Measurements from ENCODE around the gene GRHPR.
"Not testable (repeated sequence)": the region's sequence is repeated elsewhere in the genome, so short reads cannot be mapped to it uniquely, and the experiment has no call there.

GRHPR gene

DNA sequence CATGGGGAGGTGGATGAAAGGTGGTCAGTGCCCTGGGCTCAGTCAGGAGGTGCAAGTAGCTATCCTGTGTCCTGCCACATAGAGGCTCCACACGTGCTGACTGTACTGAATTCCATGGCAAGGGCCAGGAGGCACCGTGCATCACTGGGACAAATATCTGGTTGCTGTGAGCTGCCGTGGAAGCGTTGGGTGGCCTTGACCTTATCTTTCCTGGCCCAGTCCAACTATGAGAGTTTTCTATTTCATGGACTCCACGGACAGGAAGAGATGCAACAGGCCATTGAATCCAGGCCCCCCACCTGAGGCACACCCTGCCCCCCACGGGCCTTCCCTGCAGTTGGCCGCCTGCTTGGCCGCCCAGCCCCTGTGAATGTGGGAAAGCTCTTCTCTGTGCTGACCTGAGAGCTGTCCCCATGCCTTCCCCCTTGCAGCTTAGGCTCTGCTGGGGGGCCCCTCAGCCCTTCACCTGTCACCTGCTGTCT, 1.7 kb downstream of the GRHPR start:
- DNase-seq, result no peak

- no peak for DNase-seq
These were observed 2.3 kb downstream of the GRHPR start for GRCh38 chr9:37424686-37425297.

- peak in 1 of 2 experiments; percentile 48 for DNase-seq
These were observed 2.8 kb downstream of the GRHPR start for GRCh38 chr9:37425298-37425752.

GRCh38 chr9:37426431-37426830, 3.9 kb downstream of the GRHPR start:
- DNase-seq, result not testable (repeated sequence)

GRCh38 chr9:37426846-37427245, 4.3 kb downstream of the GRHPR start:
- peak; percentile 55 to 58 for DNase-seq

DNA sequence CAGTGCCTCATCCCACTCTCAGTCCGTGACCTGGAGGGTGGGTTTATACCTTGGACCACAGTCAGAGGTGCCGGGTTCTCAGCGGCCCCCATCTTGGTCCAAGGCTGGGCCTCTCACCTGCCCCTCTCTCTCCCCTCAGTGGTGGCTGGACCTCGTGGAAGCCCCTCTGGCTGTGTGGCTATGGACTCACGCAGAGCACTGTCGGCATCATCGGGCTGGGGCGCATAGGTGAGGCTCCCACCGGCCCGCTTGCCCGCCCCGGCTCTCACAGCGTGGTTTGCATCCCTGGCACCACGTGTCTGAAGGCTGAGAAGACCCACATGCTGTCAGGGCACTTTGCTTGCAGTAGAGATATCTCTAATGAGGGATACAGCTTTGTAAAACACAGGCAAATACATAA, 5.8 kb downstream of the GRHPR start:
- no peak for DNase-seq

DNA sequence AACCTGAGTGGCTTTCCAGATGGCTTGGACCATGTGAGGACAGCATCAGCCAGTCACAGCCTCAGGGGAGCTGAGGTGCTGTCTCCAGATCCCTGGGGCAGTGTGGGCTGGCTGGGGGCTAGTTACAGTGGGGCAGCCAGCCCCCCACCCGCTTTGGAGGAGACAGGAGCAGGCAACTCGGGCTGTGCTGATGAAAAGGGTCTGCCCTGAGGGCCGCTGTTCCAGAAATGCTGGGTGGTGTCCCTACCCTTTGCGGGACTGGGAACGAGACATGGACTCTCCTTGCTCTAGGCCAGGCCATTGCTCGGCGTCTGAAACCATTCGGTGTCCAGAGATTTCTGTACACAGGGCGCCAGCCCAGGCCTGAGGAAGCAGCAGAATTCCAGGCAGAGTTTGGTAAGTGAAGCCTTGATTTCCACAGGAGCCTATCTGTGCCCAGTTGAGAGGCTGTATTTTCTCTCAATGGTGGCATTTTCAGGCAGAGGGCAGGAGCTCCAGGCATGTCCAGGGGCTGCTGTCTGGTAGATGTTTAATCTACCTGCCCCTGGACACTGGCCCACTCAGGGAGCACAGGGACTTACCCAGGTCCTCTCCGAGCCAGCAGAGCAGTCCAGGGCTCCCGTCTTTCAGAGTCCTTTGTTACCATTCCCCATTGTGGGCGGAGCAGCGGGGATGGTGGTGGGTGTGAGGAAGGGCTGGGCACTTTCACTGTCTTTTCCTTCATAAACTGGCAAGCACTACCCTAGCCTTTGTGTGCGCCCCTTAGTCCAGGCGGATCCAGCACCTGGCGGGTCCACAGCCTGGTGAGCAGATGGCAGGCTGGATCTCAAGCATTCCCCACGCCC, 7.2 kb downstream of the GRHPR start:
- DNase-seq, result no peak

DNA sequence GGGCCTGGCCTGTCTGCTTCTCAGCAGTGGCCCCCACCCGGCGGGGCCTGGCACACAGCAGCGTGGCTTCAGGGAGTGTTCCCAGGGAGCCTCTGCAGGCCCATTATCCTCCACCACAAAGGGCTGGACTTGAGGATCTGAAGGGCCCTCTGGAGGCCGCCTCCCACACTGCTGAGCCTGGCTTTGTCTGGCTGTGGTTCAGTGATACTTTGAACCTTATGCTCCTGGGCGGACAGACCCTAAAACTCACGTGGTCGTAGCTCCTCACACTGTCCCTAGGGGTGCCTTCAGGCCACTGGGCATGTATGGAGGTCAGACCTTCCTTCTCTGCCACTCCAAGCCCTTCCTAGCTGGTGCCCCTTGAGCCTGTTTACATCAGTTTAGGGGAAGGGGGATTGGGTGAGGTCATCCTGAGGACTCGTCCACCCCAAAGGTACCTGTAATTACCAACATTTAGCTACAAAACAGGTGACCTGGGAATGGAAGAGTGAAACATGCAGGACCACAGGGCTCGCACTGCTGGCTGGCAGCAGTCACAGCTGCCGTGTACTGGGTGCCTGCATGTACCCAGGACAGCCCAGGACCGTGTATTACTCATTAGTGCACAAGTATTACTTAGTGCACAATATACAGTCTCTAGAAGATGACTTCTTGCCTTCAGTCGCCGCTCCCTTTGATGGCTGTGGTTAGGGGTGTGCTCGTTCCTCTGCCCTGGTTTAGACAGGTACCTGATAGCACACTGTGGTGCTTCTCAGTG, 8.5 kb downstream of the GRHPR start:
- DNase-seq, result peak in 1 of 2 experiments; percentile 6

DNA sequence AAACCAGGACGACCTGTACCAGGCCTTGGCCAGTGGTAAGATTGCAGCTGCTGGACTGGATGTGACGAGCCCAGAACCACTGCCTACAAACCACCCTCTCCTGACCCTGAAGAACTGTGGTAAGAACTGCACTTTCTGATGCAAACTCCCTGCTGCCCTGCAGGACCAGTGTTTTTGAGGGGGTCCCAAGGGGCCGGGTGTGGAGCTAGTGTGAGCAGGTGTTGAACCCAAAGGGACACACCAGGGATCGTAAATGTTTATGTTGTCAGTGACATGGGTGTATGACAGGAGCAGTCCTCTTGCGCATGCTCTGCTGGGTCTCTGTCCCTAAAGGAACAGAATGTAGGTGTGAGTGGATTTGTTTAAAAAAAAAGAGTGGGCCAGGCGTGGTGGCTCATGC, 9.5 kb downstream of the GRHPR start:
- DNase-seq, result no peak

DNA sequence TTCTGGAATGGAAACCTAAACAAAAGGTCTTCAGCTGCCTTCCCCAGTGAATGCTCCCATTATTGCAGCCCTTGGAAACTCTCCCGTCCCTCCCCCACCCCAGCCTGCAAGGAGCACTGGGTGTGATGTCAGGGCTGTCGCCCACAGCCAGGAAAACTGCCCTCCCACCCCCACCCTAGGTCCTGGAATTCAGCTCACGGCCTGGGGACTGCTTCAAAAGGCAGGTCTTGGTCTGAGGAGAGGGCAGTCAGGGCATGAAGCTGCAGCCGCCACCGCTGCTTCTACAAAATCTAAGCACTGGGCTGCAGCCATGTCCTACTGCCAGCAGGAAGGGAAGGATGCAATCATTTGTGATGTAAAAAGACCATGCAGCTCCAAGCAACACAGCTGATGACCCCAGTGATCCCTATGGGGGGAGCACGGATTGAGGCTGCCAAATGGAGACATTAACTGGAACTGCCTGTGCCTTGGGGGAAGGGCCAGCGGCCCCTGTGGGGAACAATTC, 11.4 kb downstream of the GRHPR start:
- DNase-seq, result no peak

GRCh38 chr9:37436540-37436939, 14.0 kb downstream of the GRHPR start:
- no peak for DNase-seq

GRCh38 chr9:37437010-37437409, 14.5 kb downstream of the GRHPR start:
- no peak for DNase-seq

- no peak for DNase-seq
These were observed 15.1 kb downstream of the GRHPR start for GRCh38 chr9:37437621-37438020.

DNA sequence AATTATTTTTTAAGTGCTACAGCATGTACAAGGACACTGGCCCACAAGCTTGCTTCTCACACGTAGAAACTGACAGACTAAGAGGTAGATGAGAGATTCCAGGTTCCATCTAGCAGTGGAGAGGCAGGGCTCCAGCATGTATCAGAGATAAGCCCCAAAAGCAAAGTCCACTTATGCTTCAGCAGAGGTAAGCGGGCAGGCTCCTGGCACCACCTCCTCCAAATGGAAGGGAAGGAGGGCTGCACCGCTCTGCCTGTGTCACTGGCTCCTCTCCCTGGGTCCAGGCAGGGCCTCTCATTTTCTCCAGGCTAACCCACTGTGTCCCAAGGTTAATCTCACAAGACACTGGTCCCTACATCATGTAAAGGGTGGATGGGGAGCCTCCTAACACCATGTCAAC, 15.9 kb downstream of the GRHPR start:
- no peak for DNase-seq

- DNase-seq, result no peak
These were observed 19.4 kb downstream of the GRHPR start for GRCh38 chr9:37441776-37442370.

DNA sequence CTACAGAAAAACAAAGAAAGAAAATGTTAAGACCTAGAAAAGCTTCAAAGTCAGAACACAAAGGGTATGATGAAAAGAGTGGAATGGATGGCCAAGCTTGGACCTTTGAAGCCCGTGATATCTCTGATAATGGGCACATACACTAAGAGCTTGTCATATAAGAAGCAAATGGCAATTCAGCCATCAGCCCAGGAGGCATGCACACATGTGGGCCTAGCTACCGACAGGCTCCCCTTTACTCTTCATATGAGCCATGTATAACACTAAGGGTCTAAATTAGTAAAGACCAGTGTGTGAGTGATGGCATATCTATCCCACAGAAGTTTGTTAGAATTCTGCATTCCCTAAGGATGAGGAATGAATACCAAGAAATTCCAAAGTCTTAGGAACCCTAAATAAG, 20.1 kb downstream of the GRHPR start:
- DNase-seq, result no peak

GRCh38 chr9:37443566-37443965, 21.1 kb downstream of the GRHPR start:
- no peak for DNase-seq

DNA sequence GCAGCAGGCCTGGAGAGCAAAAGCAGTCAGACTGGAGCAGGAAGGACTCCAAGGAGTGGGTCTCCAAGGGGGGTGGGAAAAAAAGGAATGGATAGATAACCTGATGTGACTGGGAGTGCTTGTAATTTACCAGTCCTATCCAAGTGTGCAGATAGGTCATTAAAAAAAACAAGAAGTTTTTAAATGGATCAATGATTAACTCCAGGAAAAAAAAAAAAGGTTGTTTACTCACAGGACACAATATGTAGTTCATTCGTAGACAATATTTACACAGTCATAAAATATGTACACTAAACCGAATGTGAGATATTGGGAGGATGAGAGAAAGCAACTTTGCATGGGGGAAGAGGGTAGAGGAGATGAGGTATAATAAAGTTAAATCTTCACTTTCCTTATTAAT, 22.4 kb downstream of the GRHPR start:
- no peak for DNase-seq

GRCh38 chr9:37445832-37446231, 23.3 kb downstream of the GRHPR start:
- no peak for DNase-seq

DNA sequence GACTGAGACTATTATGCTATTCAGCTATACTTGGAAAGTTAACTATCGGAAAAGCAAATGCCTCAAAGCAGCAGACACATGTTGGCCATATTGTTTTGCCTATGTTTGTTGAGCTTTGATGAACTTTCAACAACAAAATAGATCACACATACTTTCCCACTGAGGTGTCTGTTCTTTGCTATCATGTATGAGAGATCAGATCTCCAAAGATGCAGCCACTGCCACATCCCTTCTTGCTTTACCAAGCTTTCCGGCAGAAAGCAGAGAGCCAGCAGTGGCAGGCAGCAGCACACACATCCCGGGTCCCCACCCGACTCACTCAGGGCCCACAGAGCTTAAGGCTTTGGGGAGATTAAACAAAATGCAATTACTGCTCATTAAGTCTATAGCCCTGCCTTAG, 23.9 kb downstream of the GRHPR start:
- DNase-seq, result no peak

DNA sequence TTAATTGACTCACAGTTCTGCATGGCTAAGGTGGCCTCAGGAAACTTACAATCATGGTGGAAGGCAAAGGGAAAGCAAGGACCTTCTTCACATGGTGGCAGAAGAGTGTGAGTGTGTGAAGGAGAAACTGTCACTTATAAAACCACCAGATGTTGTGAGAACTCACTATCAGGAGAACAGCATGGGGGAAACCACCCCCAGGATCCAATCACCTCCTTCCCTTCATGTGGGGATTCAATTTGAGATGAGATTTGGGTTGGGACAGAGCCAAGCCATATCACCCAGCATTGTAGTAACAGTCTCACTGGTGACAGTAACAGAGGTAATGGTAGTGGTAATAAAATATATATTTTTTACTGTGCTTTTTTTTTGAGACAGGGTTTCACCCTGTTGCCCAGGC, 24.6 kb downstream of the GRHPR start:
- no peak for DNase-seq

GRCh38 chr9:37449862-37450632, 27.6 kb downstream of the GRHPR start:
- DNase-seq, result no peak

All from Kasumi-1 (cell line).